ENCODE measurements around the gene DTNA.

GRCh38 chr18:34773378-34773777, 63.3 kb downstream of the DTNA start:
- TF ChIP-seq CTCF (IDR thresholded peaks at IDR 0.05; ENCODE audit: low read length), result no peak
- no peak for TF ChIP-seq EZH2phosphoT487 (IDR thresholded peaks at IDR 0.05; ENCODE audit: low read length)

Measured in MM.1S (cell line).